LNCaP clone FGC (cell line): ENCODE results near the gene DAAM1.
A peak's percentile ranks its signal among the peaks of the same experiment; 100 is the strongest.

ENCODE experiments used
- DNase-seq: peaks from one replicate; pipeline ENCODE4 v3.0.0-alpha.2; 2011; ENCODE audit warnings: low read depth
- H3K4me3 ChIP-seq: 2 replicates; pipeline ENCODE4 v1.5.1; 2011; ENCODE audit warnings: mild to moderate bottlenecking, low read depth, low read length, control low read depth
- TF ChIP-seq, protein P1 (sequence below): IDR thresholded peaks from 2 replicates; pipeline ENCODE4 v1.5.1; 2012; ENCODE audit warnings: mild to moderate bottlenecking; ENCODE audit not compliant: control insufficient read depth, insufficient read depth; ENCODE audit errors: extremely low read depth

Gene DAAM1

DNA sequence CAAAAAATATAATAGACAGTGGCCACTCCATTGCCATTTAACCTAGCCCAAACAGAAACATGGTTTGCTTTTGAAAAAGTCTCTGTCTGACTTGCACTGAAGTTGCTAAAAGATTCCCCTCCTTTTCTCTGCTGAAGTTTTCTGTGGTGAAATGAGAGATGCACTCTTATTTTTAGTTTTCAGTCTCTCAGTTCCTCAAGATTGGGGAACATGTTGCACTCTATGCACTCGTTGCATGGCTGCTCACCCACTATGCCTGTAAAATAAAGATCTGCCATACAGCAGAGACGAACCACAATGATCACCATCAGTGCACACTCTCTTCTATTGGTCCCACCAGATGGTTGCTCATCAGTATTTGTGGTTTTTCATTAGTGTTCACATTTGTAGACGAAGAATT, 13.1 kb upstream of the DAAM1 start:
- no peak overlapping the region for H3K4me3 ChIP-seq
- DNase-seq, result no peak
- TF ChIP-seq, protein P1, sequence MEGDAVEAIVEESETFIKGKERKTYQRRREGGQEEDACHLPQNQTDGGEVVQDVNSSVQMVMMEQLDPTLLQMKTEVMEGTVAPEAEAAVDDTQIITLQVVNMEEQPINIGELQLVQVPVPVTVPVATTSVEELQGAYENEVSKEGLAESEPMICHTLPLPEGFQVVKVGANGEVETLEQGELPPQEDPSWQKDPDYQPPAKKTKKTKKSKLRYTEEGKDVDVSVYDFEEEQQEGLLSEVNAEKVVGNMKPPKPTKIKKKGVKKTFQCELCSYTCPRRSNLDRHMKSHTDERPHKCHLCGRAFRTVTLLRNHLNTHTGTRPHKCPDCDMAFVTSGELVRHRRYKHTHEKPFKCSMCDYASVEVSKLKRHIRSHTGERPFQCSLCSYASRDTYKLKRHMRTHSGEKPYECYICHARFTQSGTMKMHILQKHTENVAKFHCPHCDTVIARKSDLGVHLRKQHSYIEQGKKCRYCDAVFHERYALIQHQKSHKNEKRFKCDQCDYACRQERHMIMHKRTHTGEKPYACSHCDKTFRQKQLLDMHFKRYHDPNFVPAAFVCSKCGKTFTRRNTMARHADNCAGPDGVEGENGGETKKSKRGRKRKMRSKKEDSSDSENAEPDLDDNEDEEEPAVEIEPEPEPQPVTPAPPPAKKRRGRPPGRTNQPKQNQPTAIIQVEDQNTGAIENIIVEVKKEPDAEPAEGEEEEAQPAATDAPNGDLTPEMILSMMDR, result no peak

DNA sequence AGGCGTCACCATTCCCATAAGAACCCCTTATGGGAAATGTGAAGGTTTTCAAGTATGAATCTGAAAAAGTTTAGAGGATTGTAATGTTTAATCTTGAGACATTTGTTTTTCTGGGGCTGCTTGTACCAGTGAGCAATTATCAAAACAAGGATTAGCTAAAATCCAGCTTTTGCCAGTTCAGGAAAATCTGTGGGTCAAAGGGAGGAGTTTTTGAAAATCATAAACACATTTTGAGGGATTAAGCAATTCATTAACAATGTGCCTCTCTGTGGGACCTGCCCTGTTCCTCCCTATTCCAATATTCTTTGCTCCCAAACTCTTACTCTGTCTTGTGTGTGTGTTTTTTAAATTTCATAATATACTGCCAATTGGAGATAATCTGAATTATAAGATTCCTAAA, 11.7 kb upstream of the DAAM1 start:
- TF ChIP-seq, protein P1, result no peak
- DNase-seq, result no peak

DNA sequence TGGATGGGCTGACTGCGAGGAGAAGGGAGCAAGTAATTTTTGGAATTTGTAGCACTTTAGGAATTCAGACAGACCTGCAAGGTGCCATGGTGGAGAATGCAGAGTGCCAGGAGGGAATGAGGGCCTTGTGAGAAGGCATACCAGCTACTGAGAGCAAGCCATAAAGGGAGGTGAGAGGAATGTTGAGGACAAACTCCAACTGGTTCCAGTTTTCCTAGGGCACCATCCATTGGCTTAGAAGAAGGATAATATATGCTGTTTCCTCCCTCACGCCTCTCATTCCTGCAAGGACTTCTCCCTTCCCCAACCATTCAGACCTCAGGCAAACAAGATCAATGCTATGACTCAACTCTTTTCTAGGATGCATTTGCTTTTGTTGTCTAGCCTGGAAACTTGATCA, 11.2 kb upstream of the DAAM1 start:
- TF ChIP-seq, protein P1, result no peak
- no peak for DNase-seq

More for the DNA sequence above, 11.7 kb upstream of the DAAM1 start:
- no peak overlapping the region for H3K4me3 ChIP-seq

DNA sequence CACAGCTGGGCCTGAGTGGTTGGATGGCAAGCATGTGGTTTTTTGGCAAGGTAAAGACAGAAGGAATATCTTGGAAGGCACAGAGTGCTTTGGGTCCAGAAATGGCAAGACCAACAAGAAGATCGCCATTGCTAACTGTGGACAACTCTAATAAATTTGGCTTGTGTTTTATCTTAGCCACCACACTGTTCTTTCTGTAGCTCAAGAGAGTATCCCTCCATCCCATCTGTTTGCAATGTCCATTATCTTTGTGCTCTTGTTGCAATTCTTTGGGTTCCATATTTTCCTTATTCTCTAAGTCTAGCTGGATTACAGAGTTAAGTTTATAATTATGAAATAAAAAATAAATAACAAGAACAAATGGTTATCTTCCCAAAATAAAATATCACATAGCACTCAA, 6.7 kb upstream of the DAAM1 start:
- no peak for DNase-seq

More for the DNA sequence above, 11.2 kb upstream of the DAAM1 start:
- H3K4me3 ChIP-seq, result no peak overlapping the region

DNA sequence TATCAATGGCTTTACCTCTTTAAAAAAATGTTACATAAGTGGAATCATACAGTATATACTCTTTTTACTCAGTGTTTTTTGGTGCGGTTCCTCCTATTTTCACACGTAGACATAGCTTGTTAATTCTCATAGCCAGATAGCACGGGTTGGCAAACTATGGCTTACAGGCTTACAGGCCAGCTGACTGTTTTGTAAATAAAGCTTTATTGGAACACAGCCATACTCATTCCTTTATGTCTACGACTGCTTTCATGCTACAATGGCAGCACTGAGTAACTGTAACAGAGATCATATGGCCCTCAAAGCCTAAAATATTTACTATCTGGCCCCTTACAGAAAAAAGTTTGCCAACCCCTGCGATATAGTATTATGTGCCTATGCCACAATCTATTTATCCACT, 5.8 kb upstream of the DAAM1 start:
- H3K4me3 ChIP-seq, result no peak overlapping the region
- TF ChIP-seq, protein P1, result no peak
- peak; percentile 69 for DNase-seq

More for the DNA sequence above, 6.7 kb upstream of the DAAM1 start:
- no peak overlapping the region for H3K4me3 ChIP-seq
- TF ChIP-seq, protein P1, result no peak

DNA sequence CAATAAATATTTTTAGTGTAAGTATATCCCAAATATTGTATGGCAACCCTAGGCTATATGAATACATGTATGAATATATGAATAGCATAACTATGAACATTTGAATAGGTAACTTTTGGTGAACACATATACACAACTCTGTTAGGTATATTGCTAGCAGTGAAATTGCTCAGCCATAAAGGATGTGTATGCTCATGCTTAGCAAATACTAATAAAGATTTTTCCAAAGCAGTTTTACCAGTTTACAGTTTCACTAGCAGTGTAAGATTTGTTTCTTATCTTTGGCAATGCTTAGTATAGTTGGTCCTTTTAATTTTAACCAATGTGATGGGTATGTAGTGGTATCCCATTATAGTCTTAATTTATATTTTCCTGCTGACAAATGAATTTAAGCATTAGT, 5.3 kb upstream of the DAAM1 start:
- DNase-seq, result peak; percentile 84

DNA sequence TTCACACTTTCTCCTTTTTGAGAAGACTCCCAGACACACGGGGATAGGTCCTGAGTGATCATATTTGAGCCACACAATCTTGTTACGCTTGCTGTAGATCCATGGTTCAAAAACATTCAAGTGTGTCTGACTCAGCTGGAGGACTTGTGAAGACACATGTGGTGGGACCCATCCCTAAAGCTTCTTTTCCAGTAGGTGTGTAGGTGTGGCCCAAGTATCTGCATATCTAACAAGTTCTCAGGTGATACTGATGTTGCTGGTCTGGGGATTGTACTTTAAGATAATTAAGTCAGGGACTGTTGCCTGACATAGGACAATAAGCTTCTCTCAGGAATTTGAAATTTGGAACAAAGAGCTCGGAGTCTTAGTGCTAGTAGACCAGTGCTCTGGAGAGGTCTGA, 4.1 kb upstream of the DAAM1 start:
- H3K4me3 ChIP-seq, result no peak overlapping the region
- TF ChIP-seq, protein P1, result no peak
- no peak for DNase-seq

More for the DNA sequence above, 5.3 kb upstream of the DAAM1 start:
- H3K4me3 ChIP-seq, result no peak overlapping the region
- TF ChIP-seq, protein P1, result no peak
